Testis (tissue), 3 donors: Measurements from ENCODE around the gene ATP5F1D. TPM values are rescaled to one million over a fixed set of nuclear protein-coding genes. Genes with fewer than 3 reads are reported as not detected.
A peak's percentile ranks its signal among the peaks of the same experiment; 100 is the strongest.

ENCODE experiments used
- DNase-seq: peaks from one replicate; pipeline ENCODE4 v3.0.0-alpha.2; 2019
- H3K27ac ChIP-seq, 2 donors: fragments of 200-600 bp; sonication (generic); one replicate each; pipeline ENCODE4 v1.5.1; 2019
- H3K27me3 ChIP-seq: fragments of 200-600 bp; sonication (generic); one replicate; pipeline ENCODE4 v1.5.1; 2019
- H3K36me3 ChIP-seq: fragments of 200-600 bp; sonication (generic); one replicate; pipeline ENCODE4 v1.5.1; 2017; ENCODE audit warnings: low read depth; ENCODE audit errors: missing control alignments
- H3K4me1 ChIP-seq: fragments of 200-600 bp; sonication (generic); one replicate; pipeline ENCODE4 v1.5.1; 2019
- H3K4me3 ChIP-seq, 2 donors: fragments of 200-600 bp; sonication (generic); one replicate each; pipeline ENCODE4 v1.5.1; 2017 to 2019
- H3K9me3 ChIP-seq: fragments of 200-600 bp; sonication (generic); one replicate; pipeline ENCODE4 v1.5.1; 2017
- CTCF ChIP-seq, 3 experiments: fragments of 450-650 bp in 2 of 3; fragments of 200-600 bp in 1 of 3; sonication (generic) in 1 of 3; IDR thresholded peaks; one replicate each; pipeline ENCODE4 v1.5.1; 2016 to 2019; ENCODE audit warnings: antibody characterized with exemption in 3 of 3, mild to moderate bottlenecking in 2 of 3, moderate library complexity in 1 of 3
- POLR2A ChIP-seq: fragments of 450-650 bp; IDR thresholded peaks from one replicate; pipeline ENCODE4 v1.6.1; 2017; ENCODE audit warnings: antibody characterized with exemption, mild to moderate bottlenecking, moderate library complexity
- WGBS, 2 donors: methylation state at CpG; one replicate each; pipeline ENCODE4 v1.1.5; 2018; 5-methylcytosine and 5-hydroxymethylcytosine counted together
- intact Hi-C: fragments of 100-400 bp; cut with DNase I; formaldehyde crosslinking; loops from one replicate; pipeline ENCODE4 v1.15.1; 2023; ENCODE audit warnings: low total_unique reads
- polyA plus RNA-seq: library from polyadenylated mRNA; stranded (reverse); fragments of 350-450 nt; fragmentation: Illumina TruSeq; extraction: RNeasy Lipid Tissue Mini Kit (QIAGEN cat#74804); gene quantifications from one replicate; pipeline ENCODE4 v1.2.3, GENCODE V29; 2014; ENCODE audit warnings: low read depth, low replicate concordance; ENCODE audit not compliant: insufficient read depth
- total RNA-seq, 2 donors: library from RNA; depleted of rRNA; stranded (reverse); fragments of >200 nt; gene quantifications; one replicate each; pipeline ENCODE4 v1.2.3, GENCODE V29; 2016

ATP5F1D gene
- total and polyA plus RNA-seq, 3 donors from 2014 or later: 94.5 to 166 (median 104) TPM

- Histone ChIP-seq H3K9me3 (no peaks in the 10 kb centered on the region), H3K27me3 (no peaks in the 10 kb centered on the region), H3K27ac (peak overlapping the region; percentile 88 to 91), H3K36me3 (no peaks in the 10 kb centered on the region), H3K4me1 (peaks cover 73% of the 10 kb centered on the region), H3K4me3 (no peak overlapping the region)
- WGBS, 2 donors: 62 to 65% methylated on average over 23 of the region's 23 CpGs
- intact Hi-C loops: no loop called here
- no peak for DNase-seq
- TF ChIP-seq POLR2A: no peak
- TF ChIP-seq CTCF (IDR thresholded peaks at IDR 0.05): no peak
Measured at GRCh38 chr19:1257475-1258162, 16.1 kb downstream of the ATP5F1D start.

GRCh38 chr19:1258163-1258492 is 16.6 kb downstream of the ATP5F1D start:
- peak overlapping the region; percentile 88 to 91 for H3K27ac ChIP-seq
- no peak for DNase-seq
- WGBS, 2 donors: 71 to 76% methylated on average over 8 of the region's 8 CpGs
- intact Hi-C loops: no loop called here
- H3K9me3 ChIP-seq: no peaks in the 10 kb centered on the region
- H3K4me3 ChIP-seq: no peak overlapping the region
- TF ChIP-seq CTCF (IDR thresholded peaks at IDR 0.05) (no peak), POLR2A (no peak)
- H3K36me3 ChIP-seq: no peaks in the 10 kb centered on the region
- peaks cover 73% of the 10 kb centered on the region for H3K4me1 ChIP-seq
- H3K27me3 ChIP-seq: no peaks in the 10 kb centered on the region

GRCh38 chr19:1258707-1259205 is 17.2 kb downstream of the ATP5F1D start:
- DNase-seq: no peak
- Histone ChIP-seq H3K27me3 (no peaks in the 10 kb centered on the region), H3K27ac (peak overlapping the region; percentile 88 to 91), H3K4me1 (peaks cover 68% of the 10 kb centered on the region), H3K9me3 (no peaks in the 10 kb centered on the region), H3K36me3 (no peaks in the 10 kb centered on the region), H3K4me3 (no peak overlapping the region)
- no peak for TF ChIP-seq CTCF (IDR thresholded peaks at IDR 0.05)
- WGBS, 2 donors: 33 to 34% methylated on average over 15 of the region's 15 CpGs
- intact Hi-C loops: no loop called here

- no peak overlapping the region for H3K4me3 ChIP-seq
- WGBS, 2 donors: 29 to 45% methylated on average over 6 to 17 of the region's 17 CpGs
- no peak for TF ChIP-seq CTCF (IDR thresholded peaks at IDR 0.05)
- TF ChIP-seq POLR2A: no peak
- intact Hi-C loops: no loop called here
- H3K27ac ChIP-seq: peak overlapping the region; percentile 88 to 91
- H3K9me3 ChIP-seq: no peaks in the 10 kb centered on the region
- DNase-seq: no peak
- H3K4me1 ChIP-seq: peaks cover 62% of the 10 kb centered on the region
- no peaks in the 10 kb centered on the region for H3K36me3 ChIP-seq
- no peaks in the 10 kb centered on the region for H3K27me3 ChIP-seq
Measured at GRCh38 chr19:1259206-1259875, 17.8 kb downstream of the ATP5F1D start.
